Naive B cell (primary cell): ENCODE measurements around the gene SUSD6. TPM values are rescaled to one million over a fixed set of nuclear protein-coding genes. Genes with fewer than 3 reads are reported as not detected.
"Not testable (repeated sequence)": the region's sequence is repeated elsewhere in the genome, so short reads cannot be mapped to it uniquely, and the experiment has no call there.

Experiments used
- ATAC-seq, 2 donors: fragments of 150-1000 bp; cut with Tn5 transposase; 2 replicates each; pipeline ENCODE4 v1.10.0; 2021; ENCODE audit warnings: low read depth in 2 of 2, mild to moderate bottlenecking in 2 of 2, moderate library complexity in 2 of 2
- DNase-seq: peaks from one replicate; pipeline ENCODE4 v3.0.0; 2022
- H3K27ac Mint-ChIP-seq, 6 donors: one replicate each; pipeline ENCODE4 v1.8.0; 2020 to 2022; ENCODE audit warnings: mild to moderate bottlenecking in 6 of 6, mixed read lengths in 6 of 6, moderate library complexity in 5 of 6, inconsistent platforms in 2 of 6
- H3K27me3 Mint-ChIP-seq, 3 donors: one replicate each; pipeline ENCODE4 v1.8.0; 2021 to 2022; ENCODE audit warnings: mixed read lengths in 3 of 3, mild to moderate bottlenecking in 1 of 3
- H3K36me3 Mint-ChIP-seq, 2 donors: one replicate each; pipeline ENCODE4 v1.8.0; 2020 to 2022; ENCODE audit warnings: mixed read lengths in 2 of 2, inconsistent platforms in 1 of 2, mild to moderate bottlenecking in 1 of 2
- H3K4me1 Mint-ChIP-seq, 3 donors: one replicate each; pipeline ENCODE4 v1.8.0; 2020 to 2022; ENCODE audit warnings: mixed read lengths in 3 of 3, inconsistent platforms in 1 of 3, mild to moderate bottlenecking in 1 of 3, moderate library complexity in 1 of 3
- H3K4me3 Mint-ChIP-seq, 8 donors: one replicate each; pipeline ENCODE4 v1.8.0; 2020 to 2022; ENCODE audit warnings: mild to moderate bottlenecking in 8 of 8, mixed read lengths in 8 of 8, moderate library complexity in 8 of 8, inconsistent platforms in 2 of 8
- H3K9me3 Mint-ChIP-seq, 7 donors: one replicate each; pipeline ENCODE4 v1.8.0; 2020 to 2022; ENCODE audit warnings: mixed read lengths in 7 of 7, mild to moderate bottlenecking in 5 of 7, inconsistent platforms in 2 of 7, moderate library complexity in 1 of 7
- polyA plus RNA-seq, 6 donors: library from polyadenylated mRNA; unstranded; fragments of 300-500 nt; fragmentation: Illumina TruSeq; gene quantifications; one replicate each; pipeline ENCODE4 v1.2.3, GENCODE V29; 2021; ENCODE audit warnings: low read depth in 6 of 6

The SUSD6 gene
- polyA plus RNA-seq, 6 donors from 2014 or later, result 16.1 to 22.8 (median 19.4) TPM

GRCh38 chr14:69692594-69692993, 81.2 kb downstream of the SUSD6 start:
- H3K36me3 Mint-ChIP-seq, result peaks cover 5 to 16% of the 10 kb centered on the region in 2 donors
- peak overlapping the region in 4 of 8 donors; percentile 15 to 79 (median 43) for H3K4me3 Mint-ChIP-seq
- peaks cover 72 to 92% (median 86%) of the 10 kb centered on the region in 3 donors for H3K4me1 Mint-ChIP-seq
- DNase-seq, result no peak
- H3K27me3 Mint-ChIP-seq, result no peaks in the 10 kb centered on the region
- H3K9me3 Mint-ChIP-seq, result no peaks in the 10 kb centered on the region
- peak overlapping the region in 4 of 6 donors; percentile 84 to 92 (median 88) for H3K27ac Mint-ChIP-seq
- no peak for ATAC-seq

DNA sequence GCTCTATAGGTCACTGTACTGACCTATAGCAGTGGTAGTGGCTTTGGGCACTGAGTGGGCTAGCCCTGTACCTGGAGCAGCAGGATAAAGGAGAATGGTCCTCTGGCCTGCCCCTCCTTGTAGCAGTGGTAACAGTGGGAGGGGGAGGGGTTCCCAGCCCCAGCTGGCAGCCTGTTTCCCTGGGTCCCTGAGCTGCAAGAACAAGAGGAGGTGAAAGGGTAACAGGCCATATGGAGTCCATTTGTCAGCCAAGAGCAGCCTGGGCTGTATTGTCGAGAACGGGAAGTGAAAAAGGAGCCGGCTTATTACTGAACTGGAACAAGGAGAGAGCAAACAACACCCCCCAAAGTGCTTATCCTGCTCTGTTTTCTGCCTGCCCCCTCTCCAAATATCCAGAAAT, 81.7 kb downstream of the SUSD6 start:
- Mint-ChIP-seq H3K27ac (peak overlapping the region; percentile 3 to 93 (median 80)), H3K4me1 (peaks cover 72 to 92% (median 86%) of the 10 kb centered on the region in 3 donors), H3K27me3 (no peaks in the 10 kb centered on the region), H3K36me3 (peaks cover 5 to 16% of the 10 kb centered on the region in 2 donors), H3K9me3 (no peaks in the 10 kb centered on the region), H3K4me3 (peak overlapping the region in 6 of 8 donors; percentile 48 to 83 (median 64))
- peak; percentile 64 for DNase-seq
- peak; percentile 87 to 91 for ATAC-seq

GRCh38 chr14:69693801-69694729, 82.7 kb downstream of the SUSD6 start:
- no peaks in the 10 kb centered on the region for H3K9me3 Mint-ChIP-seq
- DNase-seq, result no peak
- H3K27me3 Mint-ChIP-seq, result no peaks in the 10 kb centered on the region
- H3K4me3 Mint-ChIP-seq, result peak overlapping the region in 6 of 8 donors; percentile 52 to 79 (median 64)
- peaks cover 75 to 95% (median 89%) of the 10 kb centered on the region in 3 donors for H3K4me1 Mint-ChIP-seq
- peak overlapping the region; percentile 3 to 93 (median 70) for H3K27ac Mint-ChIP-seq
- peaks cover 7 to 11% of the 10 kb centered on the region in 2 donors for H3K36me3 Mint-ChIP-seq
- ATAC-seq, result no peak

GRCh38 chr14:69694730-69695281, 83.4 kb downstream of the SUSD6 start:
- Mint-ChIP-seq H3K4me1 (peaks cover 80 to 97% (median 91%) of the 10 kb centered on the region in 3 donors), H3K4me3 (peak overlapping the region in 7 of 8 donors; percentile 52 to 81 (median 64)), H3K27ac (peak overlapping the region in 5 of 6 donors; percentile 13 to 93 (median 75)), H3K27me3 (no peaks in the 10 kb centered on the region), H3K9me3 (no peaks in the 10 kb centered on the region), H3K36me3 (peaks cover 6 to 8% of the 10 kb centered on the region in 2 donors)
- ATAC-seq, result no peak
- DNase-seq, result no peak

DNA sequence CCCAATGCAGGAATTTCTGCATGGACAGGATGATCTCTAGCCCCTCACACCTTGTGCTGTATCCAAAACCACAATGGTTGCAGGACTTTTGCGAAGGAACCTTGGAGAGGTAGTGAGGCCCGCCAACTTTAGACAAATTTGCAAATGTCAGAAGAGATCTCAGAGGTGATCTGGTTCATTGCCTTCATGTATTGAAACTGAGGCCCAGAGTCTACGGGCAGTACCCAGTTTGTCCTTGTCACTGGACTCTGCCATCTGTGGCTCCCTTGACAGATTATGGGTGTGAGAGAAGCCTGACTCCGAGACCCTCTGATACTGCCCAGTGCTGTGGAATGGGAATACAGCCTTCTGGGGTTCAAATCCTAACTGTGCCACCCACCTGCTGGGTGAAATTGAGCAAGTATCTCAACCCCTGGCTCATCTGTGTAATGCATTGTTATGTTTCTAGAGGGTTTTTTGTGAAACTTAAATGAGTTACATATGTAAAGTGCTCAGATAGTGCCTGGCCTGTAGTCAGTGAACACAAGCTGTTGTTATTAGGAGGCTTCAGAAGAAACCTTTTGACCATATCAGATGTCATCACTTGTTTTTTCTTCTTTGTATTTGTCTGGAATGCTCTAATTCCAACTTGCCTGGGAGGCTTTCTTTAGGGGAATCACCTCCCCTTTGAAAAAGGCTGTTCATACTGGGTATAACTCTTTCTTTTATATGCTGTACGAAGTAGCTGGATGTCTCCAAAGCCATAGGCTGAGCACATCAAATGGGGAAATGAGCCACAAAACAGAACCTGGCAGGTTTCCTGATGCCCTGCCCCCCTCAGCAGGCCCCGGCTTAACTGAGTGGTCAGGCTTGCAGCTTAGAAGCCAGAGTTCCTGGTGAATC, 84.2 kb downstream of the SUSD6 start:
- no peaks in the 10 kb centered on the region for H3K9me3 Mint-ChIP-seq
- ATAC-seq, result peak; percentile 66 to 69

DNA sequence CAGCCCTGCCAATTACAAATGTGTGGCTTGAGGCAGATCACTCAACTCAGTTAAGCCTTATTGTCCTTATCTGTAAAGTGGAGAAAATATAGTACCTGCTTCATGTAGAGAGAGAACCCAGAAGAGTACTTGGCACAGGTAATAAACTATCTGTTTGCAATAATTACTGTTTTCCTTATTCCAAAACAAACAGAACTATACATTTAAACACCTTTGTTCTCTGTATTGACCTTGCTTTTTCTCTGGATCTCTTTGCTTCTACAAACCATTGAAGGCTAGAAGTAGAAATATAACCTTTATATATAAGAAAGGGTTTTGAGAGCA, 84.8 kb downstream of the SUSD6 start:
- Mint-ChIP-seq H3K27me3 (no peaks in the 10 kb centered on the region), H3K36me3 (peaks cover 0 to 6% of the 10 kb centered on the region in 2 donors), H3K27ac (peak overlapping the region; percentile 60 to 95 (median 76)), H3K9me3 (no peaks in the 10 kb centered on the region), H3K4me1 (peaks cover 81 to 98% (median 95%) of the 10 kb centered on the region in 3 donors), H3K4me3 (peak overlapping the region; percentile 13 to 81 (median 54))
- no peak for ATAC-seq
- no peak for DNase-seq

More for the DNA sequence above, 84.2 kb downstream of the SUSD6 start:
- Mint-ChIP-seq H3K36me3 (peaks cover 1 to 6% of the 10 kb centered on the region in 2 donors), H3K4me3 (peak overlapping the region; percentile 13 to 81 (median 60)), H3K27me3 (no peaks in the 10 kb centered on the region), H3K27ac (peak overlapping the region; percentile 60 to 95 (median 72)), H3K4me1 (peaks cover 79 to 98% (median 89%) of the 10 kb centered on the region in 3 donors)
- peak; percentile 41 for DNase-seq

DNA sequence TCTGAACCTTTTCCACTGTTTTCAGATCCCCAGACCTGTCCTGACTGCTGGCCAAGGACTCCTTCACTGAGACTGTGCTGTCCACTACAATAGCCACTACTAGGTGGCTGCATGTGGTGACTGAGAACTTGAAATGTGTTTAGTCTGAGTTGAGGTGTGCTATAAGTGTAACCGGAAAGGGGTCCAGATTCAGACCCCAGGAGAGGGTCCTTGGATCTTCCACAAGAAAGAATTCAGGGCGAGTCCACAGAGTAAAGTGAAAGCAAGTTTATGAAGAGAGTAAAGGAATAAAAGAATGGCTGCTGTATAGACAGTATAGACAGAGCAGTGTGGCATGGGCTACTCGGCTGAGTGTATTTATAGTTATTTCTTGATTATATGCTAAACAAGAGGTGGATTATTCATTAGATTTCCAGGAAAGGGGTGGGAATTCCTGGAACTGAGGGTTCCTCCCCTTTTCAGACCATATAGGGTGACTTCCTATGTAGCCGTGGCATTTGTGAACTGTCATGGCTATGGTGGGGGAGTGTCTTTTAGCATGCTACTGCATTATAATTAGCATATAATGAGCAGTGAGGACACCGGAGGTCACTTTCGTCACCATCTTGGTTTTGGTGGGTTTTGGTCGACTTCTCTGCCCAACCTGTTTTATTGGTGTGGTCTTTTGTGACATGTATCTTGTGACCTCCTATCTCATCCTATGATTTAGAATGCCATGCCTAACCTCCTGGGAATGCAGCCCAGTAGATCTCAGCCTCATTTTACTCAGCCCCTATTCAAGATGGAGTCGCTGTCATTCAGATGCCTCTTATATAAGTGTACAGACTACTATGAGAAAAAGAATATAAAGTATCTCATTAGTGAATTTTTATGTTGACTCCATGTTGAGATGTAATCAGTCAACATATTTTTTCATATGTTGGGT, 85.5 kb downstream of the SUSD6 start:
- ATAC-seq (no peak), DNase-seq (no peak)

GRCh38 chr14:69698572-69698971, 87.2 kb downstream of the SUSD6 start:
- Mint-ChIP-seq H3K4me1 (peaks cover 81 to 98% (median 95%) of the 10 kb centered on the region in 3 donors), H3K27ac (peak overlapping the region in 3 of 6 donors; percentile 20 to 64 (median 51)), H3K9me3 (no peaks in the 10 kb centered on the region), H3K36me3 (peaks cover 0 to 6% of the 10 kb centered on the region in 2 donors), H3K27me3 (no peaks in the 10 kb centered on the region), H3K4me3 (no peak overlapping the region)
- DNase-seq (no peak), ATAC-seq (no peak)

More for the DNA sequence above, 85.5 kb downstream of the SUSD6 start:
- peak overlapping the region in 4 of 8 donors; percentile 0 to 56 (median 29) for H3K4me3 Mint-ChIP-seq
- H3K27me3 Mint-ChIP-seq, result no peaks in the 10 kb centered on the region
- H3K4me1 Mint-ChIP-seq, result peaks cover 81 to 98% (median 95%) of the 10 kb centered on the region in 3 donors
- peaks cover 0 to 6% of the 10 kb centered on the region in 2 donors for H3K36me3 Mint-ChIP-seq
- H3K9me3 Mint-ChIP-seq, result no peaks in the 10 kb centered on the region
- H3K27ac Mint-ChIP-seq, result peak overlapping the region in 5 of 6 donors; percentile 12 to 89 (median 78)

DNA sequence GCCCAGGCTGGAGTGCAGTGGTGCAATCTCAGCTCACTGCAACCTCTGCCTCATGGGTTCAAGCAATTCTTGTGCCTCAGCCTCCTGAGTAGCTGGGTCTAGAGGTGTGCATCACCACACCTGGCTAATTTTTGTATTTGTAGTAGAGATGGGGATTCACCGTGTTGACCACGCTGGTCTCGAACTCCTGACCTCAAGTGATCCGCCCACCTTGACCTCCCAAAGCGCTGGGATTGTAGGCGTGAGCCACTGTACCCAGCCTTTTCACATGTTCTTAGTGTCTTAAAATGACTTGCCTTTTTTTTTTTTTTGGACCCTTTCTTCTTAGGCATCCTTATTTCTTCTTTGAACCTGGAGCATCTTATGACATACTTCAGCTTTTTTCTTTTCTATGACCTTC, 87.8 kb downstream of the SUSD6 start:
- not testable (repeated sequence) for ATAC-seq, H3K9me3 Mint-ChIP-seq, DNase-seq, H3K27me3 Mint-ChIP-seq, H3K36me3 Mint-ChIP-seq, H3K4me3 Mint-ChIP-seq
- peaks cover 82 to 98% (median 94%) of the 10 kb centered on the region in 3 donors for H3K4me1 Mint-ChIP-seq
- H3K27ac Mint-ChIP-seq, result peak overlapping the region in 4 of 6 donors; percentile 22 to 64 (median 52)

DNA sequence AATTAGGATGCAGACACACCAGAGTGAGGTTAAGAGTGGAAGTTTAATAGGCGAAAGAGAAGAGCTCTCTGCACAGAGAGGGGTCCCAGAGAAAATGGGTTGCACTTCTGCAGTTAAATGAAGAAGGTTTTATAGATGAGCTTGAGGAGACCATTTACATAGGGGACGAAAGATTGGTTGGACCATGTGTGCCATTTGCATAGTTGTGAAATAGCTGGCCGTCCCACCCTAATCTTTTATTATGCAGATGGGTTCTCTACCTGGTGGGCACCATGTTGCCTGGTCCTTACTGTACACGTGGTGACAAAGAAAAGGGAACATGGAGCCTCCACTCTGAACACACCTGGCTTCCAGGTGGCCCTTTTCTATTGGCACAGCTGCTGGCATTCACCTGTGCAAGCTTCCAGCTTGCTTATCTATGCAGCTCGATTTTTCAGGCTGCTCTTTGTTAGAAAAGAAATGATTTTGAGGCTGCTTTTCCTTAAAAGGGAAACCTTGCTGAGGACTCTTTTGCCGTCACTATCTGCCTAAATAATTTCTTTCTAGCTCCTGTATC, 88.4 kb downstream of the SUSD6 start:
- H3K36me3 Mint-ChIP-seq, result peaks cover 0 to 9% of the 10 kb centered on the region in 2 donors
- no peaks in the 10 kb centered on the region for H3K27me3 Mint-ChIP-seq
- no peak for DNase-seq
- H3K9me3 Mint-ChIP-seq, result no peaks in the 10 kb centered on the region
- ATAC-seq, result no peak
- H3K4me3 Mint-ChIP-seq, result no peak overlapping the region
- H3K27ac Mint-ChIP-seq, result peak overlapping the region in 3 of 6 donors; percentile 28 to 81 (median 53)
- peaks cover 78 to 96% (median 88%) of the 10 kb centered on the region in 3 donors for H3K4me1 Mint-ChIP-seq

DNA sequence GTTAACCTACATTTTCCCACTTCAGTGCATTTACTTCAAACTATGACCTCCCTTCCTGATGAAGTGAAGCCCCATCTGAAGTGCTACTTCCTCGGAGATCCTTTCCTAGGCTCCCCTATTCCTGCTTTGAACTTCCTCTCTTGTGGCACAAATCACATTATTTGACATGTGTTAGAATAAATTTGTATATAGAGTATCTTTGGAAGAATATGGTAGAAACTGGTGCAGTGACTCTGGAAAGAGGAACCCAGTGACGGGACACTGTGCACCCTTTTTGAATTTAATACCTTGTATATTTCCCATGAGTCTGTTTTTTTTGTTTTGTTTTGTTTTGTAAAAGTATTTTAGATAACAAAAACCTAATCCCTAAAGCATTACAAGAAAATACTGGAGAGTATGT, 89.2 kb downstream of the SUSD6 start:
- no peak for DNase-seq
- H3K4me3 Mint-ChIP-seq, result peak overlapping the region in 1 of 8 donors; percentile 80
- peaks cover 72 to 96% (median 83%) of the 10 kb centered on the region in 3 donors for H3K4me1 Mint-ChIP-seq
- H3K27me3 Mint-ChIP-seq, result no peaks in the 10 kb centered on the region
- H3K9me3 Mint-ChIP-seq, result no peaks in the 10 kb centered on the region
- no peak for ATAC-seq
- peak overlapping the region in 4 of 6 donors; percentile 13 to 81 (median 36) for H3K27ac Mint-ChIP-seq
- H3K36me3 Mint-ChIP-seq, result peaks cover 0 to 9% of the 10 kb centered on the region in 2 donors

- Mint-ChIP-seq H3K9me3 (no peaks in the 10 kb centered on the region), H3K27me3 (no peaks in the 10 kb centered on the region), H3K4me3 (peak overlapping the region in 1 of 8 donors; percentile 26), H3K4me1 (peaks cover 66 to 93% (median 81%) of the 10 kb centered on the region in 3 donors), H3K36me3 (peaks cover 0 to 9% of the 10 kb centered on the region in 2 donors), H3K27ac (peak overlapping the region in 2 of 6 donors; percentile 79 to 81)
- ATAC-seq (no peak), DNase-seq (no peak)
Observed at GRCh38 chr14:69701291-69701690, 89.9 kb downstream of the SUSD6 start.
